HG03460 (cell line): ENCODE measurements around the gene CCDC9B.

Source experiments
- ATAC-seq: cut with Tn5 transposase; IDR thresholded peaks from one replicate; pipeline ENCODE4 v1.9.1; 2021; ENCODE audit not compliant: unreplicated experiment

Gene CCDC9B

DNA sequence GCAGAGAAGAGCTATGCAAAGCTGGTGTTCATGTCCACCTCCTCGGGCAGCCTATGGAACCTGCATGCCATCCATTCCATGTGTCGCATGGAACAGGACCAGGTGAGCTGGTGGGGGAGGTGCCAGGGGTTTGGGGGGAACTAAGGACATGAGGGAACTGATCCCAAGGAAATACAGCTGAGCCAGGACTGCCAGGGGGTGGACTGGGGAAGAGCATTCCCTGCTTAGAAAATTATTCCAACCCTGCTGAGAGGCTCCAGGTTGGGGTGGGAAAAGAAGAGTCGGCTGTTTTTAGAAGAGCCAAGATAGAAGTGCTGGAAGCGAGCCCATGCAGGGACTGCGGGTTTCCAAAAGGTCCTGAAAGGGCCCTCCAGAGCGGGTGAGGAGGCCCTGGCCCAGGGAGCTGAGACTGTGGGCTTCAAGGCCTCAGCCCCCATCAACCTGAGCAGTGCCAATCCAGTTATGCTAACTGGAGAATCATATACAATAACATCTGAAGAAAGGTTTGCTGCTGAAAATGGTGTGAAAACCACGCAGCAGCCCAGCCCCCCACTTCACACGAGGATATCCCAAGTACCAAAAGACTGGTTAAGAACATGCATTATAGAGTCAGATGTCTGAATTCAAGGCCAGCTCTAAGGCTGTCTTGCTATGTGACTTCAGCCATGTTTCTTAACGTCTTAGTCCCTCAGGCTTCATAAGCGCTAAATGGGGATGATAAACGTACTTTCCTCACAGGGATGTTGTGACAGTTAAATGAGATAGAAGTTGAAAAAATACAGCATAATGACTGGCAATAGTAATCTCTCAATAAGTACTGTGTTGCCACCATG lies 25.1 kb upstream of the CCDC9B start:
- ATAC-seq, result no peak

DNA sequence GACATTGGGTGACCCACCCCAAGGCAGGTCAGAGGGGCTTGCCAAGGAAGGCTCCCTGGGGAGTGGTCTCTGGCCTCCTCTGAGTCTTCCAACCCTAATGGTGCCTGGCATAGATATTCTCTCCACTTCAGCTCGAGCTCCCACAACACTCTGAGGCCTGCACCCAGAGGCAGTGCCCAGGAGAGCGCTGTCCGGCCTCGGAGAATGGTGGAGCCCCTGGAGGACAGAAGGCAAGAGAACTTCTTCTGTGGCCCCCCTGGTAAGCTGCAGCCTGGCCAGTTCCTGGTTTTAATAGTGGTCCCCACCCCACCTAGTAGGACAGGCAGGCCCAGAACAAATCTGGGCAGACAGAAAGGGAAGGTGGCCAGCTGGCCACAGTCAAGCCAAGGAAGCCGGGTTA lies 24.3 kb upstream of the CCDC9B start:
- ATAC-seq, result no peak

DNA sequence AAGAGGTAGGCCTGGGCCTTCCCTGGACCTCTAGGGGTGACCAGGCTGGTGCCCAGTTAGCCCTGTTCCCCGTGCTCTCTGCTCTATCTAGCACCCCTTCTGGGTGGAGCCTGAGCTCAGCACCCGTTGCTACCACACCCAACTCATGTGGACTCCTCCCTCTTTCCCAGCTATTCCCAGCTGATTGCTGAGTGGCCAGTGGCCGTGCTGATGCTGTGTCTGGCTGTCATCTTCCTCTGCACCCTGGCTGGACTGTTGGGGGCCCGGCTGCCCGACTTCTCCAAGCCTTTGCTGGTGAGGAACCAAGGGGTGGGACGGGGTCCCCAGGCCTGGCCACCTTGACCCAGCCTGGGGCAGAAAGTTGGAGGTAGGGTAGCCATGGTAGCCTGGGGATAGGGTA lies 23.5 kb upstream of the CCDC9B start:
- no peak for ATAC-seq

DNA sequence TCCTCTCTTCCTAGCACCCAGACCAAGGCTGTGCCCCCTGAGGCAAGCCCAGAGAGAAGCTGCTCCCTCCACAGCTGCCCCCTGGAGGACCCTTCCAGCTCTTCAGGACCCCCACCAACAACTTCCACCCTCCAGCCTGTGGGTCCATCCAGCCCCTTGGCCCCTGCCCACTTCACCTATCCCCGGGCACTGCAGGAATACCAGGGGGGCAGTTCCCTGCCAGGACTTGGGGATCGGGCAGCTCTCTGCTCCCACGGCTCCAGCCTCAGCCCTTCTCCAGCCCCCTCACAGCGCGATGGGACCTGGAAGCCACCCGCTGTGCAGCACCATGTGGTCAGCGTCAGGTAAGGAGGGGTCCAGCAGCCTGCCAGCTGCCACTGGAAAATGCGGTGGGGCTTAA lies 22.9 kb upstream of the CCDC9B start:
- ATAC-seq, result no peak

DNA sequence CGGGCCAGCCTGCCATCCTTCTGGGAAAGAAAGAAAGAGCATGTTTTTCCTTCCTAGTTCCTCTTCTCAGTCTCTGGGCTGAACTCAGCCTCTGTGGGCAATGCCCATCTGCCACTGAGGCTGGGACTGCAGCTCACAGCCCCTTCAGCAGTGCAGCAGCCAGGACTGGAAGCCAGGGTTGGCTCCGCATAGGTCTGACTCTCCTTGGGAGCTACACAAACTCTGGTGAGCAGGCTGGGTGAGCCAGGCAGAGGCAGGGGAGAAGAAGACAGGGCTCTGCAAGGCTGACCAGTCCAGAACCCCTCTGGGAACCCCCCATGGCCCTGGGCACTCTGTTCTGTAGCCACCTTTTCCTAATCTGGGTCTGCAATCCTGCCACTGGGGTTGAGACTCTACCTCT lies 20.9 kb upstream of the CCDC9B start:
- no peak for ATAC-seq

DNA sequence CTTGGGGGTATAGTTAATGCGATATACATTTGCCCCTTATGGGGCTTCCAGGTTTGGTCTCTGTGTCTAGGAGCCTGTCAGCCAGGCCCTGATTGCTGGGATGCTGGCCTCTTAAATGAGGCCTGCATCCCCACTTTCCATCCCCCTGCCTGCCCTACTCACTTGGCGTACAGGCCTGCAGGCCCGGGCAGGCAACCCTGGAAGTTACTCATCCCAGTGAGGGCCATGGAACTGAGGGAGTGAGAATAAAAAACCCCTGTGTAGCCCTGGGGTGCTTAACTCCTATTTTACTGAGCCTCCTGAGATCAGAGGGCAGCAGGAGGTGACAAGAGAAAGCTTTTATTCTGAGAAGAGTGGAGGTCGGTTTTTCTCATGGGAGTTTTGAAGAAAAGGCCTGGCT lies 19.3 kb upstream of the CCDC9B start:
- ATAC-seq, result no peak

DNA sequence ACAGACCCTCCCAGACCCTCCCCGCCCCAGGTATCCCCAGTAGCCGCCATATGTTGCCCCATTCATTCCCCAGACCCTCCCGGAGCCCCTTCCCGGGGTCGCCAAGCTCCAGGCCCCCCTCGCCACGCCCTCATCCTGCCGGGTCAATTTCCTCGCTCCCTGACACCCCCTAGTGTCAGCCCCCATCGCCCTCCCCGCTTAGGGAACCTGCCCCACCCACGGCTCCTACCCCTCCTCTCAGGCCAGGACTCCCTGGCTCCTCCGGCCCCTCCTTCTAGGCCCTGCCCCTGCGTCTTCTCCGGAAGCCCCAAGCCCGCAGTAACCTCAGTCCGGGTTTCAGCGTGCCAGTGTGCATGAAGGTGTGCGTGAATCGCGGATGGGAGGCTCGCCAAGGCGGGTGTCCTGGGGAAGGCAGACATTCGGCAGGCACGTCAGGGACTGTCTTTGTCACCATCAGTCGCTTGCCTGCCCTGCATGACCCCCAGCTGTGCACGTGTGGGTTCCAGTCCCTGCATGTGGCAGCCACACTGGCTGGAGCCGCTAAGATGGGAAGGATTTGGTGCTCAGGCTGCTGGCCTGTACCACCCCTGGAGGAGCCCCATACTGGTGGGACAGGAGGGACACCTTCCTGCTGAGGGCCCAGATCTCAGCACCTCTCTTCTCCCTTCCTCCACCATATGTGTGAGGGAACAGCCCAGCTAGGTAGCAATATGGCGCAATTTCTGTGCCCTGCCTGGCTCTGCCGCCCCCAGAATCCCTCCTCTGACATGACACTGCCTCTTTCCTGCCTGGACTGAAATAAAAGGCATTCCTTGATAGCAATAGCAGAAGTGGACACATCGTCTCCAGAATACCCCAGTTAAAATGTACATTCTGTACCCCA lies 18.0 kb upstream of the CCDC9B start:
- ATAC-seq, result no peak

DNA sequence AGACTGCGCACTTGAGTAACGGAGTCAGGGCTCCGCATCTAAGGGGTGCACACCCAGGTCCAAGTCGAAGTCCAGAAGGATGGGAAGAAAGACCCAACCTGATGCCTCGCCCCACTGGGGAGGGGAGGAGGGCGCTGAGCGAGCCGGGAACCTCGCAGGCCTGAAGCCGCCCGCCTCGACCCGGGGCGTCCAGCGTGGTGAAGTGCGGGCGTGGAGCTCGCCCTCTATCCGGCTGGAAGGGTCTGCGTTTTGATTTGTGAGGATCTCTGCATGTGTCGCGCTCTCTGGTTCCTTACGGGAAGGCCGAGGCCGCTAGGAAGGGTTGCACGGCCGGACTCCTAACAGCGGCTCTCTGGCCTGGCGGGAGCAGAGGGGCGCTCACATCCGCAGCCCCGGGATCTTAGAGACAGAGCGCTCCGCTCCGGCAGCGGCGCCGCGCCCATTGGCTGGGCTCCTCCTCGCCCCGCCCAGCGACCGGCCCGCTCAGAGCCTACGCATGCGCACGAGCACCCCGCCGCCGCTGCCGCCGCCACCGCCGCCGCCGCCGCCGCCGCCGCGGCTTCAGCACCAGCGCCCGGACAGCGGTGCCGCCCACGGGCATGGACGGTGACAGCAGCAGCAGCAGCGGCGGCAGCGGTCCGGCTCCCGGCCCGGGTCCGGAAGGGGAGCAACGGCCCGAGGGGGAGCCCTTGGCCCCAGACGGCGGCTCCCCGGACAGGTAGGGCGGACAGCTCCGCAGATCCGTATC lies 17.2 kb upstream of the CCDC9B start, which contains the start of gene DISP2:
TSS of gene DISP2 (plus strand) at position 497 of the 748 bp plus-strand sequence. CDS start at position 600, 103 bp downstream.
- ATAC-seq, result peak; percentile 80

DNA sequence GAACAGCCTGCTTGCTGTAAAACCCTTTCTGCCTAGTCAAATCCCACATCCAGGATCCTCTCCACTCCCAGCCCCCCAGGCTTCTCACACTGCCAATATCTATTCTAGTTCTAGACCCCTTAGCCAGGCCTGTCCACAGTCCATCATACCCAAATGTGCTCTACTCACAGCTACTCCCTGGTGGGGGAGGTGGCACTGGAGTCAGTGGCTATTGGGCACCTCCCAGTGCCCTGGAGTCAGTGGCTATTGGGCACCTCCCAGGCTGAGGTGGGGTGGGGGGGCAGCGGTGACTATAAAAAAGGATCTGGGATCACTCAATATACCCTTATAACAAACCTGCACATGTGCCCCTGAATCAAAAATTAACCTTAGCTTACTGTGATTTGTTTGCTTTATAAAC lies 16.5 kb upstream of the CCDC9B start:
- ATAC-seq, result no peak

DNA sequence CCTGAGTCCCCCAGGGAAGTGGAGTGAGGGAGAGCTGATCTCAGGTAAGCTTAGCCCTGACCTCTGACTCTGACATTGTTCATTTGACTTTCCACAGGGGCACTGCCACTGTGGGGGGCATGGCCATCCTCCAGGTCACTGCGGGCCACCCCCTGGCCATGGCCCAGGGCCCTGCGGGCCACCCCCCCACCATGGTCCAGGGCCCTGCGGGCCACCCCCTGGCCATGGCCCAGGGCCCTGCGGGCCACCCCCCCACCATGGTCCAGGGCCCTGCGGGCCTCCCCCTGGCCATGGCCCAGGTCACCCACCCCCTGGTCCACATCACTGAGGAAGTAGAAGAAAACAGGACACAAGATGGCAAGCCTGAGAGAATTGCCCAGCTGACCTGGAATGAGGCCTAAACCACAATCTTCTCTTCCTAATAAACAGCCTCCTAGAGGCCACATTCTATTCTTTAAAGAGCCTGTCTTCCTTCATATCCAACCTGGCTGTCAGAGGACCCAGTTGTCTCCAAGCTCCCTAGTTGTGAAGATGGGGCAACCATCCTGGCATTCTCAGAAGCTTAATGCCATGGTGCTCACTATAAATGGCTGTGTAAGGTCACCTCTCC lies 15.3 kb upstream of the CCDC9B start:
- ATAC-seq, result no peak

DNA sequence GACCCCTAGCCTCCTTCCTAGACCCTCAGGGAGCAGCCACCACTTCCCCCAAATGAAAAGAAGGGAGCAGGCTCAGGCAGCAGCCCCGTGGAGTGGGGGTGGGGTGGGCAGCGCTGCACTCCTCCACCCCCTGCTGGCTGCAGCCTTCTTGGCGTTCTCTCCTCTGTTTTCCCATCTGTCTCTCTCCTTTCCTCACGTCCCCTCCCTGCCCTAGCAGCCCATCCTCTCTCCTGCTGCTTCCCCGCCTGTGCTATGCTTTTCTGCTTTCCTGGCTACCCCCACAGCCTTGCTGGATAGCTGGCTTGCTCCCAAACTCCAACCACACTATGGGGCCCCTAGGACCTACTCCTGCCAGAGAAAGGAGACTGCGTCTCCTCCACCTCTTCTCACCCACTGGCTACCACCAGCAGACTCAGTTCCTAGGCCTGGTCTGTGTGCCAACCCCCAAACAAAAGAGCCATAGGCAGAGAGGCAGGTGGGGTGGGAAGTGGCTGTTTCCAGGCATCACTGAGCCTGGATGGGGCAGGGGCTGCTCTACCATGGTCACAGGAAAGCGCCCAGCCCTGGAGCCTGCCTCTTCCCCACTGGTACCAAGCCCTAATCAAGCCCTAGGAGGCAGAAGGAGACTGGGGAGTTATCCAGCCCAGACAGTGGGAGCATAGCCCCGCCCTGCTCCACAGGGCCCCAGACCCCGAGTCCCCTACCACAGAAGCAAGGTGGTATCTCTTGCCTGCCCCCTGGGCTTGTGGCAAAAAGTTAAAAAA lies 13.9 kb upstream of the CCDC9B start:
- ATAC-seq, result no peak

DNA sequence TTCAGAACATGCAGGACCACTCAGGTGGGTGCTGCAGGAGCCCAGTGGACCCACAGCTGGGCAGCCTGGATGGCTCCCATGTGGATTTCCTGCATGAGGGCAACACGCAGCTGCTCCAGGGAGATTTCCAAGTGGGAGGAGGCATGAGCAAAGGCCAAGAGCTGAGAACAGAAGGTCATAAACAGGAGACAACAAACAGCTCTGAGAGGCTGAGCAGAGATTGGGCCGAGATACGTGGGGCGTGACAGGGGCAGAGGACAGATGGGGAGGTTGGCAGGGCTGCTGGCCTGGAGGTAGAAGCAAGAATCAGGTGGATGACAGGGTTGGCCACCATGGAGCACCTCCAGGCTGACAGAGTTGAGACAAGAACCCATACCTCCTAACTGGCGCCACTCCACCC lies 13.0 kb upstream of the CCDC9B start:
- ATAC-seq, result no peak

DNA sequence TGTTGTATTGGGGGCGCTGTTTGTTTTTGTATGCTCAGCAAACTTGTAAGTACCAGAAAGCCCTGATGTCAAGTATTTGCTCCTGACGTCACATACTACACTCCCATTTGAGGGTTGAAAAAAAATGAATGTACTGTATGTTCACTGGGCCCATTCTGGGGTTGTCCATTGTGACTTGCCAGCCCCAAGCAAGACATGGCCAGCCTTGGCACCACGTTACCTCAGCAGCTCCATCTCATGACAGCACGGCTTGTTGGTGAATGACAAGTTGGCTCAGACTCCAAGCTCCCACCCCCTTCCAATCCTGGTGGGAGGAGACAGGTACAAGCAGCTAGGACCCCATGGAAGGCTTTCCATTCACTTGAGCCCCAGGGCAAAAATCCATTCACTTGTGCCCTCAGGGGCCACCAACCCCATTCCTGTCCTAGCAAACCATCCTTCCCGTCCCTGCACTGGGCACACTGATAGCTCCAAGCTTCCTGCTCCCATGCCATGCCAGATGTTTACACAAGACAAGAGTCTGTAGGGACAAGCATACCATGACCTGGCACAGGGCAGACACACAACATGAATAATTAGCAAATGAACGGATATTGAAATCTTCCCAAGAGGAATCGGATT lies 11.7 kb upstream of the CCDC9B start:
- no peak for ATAC-seq

DNA sequence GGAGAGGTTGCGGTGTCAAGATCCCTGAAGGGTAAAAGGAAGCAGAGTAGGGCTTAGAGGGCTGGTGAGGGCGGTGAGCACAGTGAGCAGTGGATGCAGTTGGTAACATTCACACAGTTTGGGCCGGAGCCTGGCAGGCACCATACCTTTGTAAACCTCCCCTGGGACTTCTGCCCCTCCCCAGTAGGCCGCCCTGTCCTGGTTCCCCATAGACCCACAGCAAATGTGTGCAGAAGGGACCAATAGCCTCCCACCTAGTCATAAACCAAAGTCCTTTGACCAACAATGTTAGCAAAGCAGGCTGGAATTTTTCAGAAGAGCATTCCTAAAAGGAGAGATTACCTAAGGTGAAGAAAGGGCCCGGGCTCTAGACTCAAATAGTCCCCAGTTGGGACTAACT lies 8.4 kb upstream of the CCDC9B start:
- ATAC-seq, result no peak

DNA sequence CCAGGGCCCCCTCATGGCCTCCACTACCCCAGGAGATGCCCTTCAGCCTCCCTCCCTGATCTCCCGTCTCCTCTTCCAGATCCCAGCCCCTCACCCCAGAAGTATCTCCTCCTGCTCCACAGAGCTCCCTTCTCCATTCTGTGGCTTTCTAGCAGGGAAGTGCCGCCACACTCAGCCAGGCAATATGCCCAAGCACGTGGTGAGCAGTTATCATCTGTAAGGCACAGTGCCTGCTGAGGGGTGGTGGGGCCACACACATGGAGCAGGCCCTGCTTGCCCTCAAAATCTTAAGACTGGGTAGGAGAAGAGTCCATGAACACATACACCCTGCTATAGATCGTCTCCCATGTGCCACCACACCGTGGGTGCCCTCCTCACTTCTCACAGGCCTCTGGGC lies 7.7 kb upstream of the CCDC9B start:
- no peak for ATAC-seq

DNA sequence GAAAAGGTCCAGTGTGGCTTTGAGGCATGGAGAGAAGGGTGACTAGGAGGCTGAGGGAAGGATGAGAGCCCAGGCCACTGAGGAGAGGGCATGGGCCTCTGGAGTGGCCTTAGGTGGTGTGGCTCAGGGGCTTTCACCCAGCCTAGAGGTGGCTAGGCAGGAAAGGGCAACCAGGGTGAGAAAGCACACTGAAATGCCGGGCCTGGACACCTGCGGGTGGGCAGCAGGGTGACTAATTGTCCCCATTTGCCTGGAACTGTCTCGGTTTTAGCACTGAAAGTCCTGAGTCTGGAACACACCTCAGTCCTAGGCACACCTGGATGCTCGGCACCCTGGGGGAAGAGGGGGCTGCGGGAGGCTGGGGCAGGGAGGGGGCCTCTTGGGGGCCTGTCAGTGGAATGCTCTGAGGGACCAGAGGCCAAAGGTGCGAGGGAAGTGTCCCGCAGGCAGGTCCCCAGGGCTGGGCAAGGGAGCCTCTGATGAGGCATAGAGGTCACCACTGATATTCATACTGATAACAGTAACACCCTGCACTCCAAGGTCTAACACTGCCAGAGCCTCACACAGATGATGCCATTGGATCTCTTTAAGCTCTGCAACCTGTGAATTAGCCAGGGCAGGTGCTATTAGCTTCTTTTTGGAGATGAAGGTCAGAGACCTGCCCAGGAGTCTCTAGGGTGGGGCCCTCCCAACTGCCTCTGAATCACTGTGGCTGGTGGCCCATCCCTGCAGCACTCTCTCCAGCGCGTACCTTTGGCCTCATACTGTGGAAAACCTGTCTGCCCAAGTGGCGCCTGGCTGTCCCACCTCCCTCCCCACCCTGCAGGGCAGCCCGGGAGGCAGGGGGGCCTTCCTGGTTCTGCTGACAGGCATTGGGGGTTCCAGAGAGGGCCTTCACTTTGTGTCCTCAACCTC lies 7.1 kb upstream of the CCDC9B start:
- ATAC-seq, result no peak

DNA sequence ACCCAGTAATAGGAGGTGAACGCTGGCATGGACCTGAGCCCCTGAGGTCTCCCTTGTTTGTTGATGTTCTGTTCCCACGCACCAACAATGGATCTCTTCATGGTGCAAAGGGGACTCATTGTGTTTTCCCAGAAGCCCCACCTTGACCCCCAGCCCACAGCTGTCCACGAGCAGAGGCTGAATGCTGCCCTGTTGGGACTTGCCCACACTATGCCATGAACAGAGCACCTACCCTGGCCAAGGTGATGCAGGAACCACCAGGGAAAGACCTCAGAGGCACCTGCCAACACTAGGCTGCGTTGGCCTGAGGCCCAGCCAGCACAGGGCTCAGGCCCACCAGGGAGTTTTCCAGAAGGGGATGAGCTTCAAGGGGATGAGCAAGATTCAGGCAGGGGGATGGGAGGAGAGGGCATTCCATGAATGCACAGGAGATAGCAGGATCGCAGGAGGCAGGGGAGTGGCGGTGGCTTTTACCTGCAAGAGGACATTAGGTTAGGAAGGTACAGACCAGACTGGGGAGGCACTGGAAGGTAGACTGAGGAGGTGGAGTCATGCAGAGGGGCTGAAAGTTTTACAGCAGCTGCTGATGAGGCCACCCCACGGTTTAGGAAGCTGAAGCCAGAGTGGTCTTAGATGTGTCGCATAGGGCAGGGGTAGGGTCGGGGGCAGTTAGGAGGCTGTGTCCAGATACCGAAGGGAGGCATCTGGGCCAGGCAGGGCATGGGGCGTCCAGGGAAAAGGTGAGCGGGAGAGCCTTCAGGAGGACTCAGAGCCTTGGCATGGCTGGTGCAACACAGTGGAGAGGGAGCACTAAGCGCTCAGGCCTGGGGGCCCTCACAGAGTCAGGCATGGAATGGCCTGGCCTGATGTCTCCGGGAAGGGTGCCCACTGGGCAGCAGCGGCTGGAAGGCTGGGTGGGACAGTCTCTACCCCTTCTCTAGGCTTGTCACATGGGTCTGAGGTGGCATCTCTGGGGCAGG lies 6.1 kb upstream of the CCDC9B start:
- no peak for ATAC-seq
